GM18520 (cell line): Measurements from ENCODE around the gene CHCHD6.
"Not testable (repeated sequence)": the region's sequence is repeated elsewhere in the genome, so short reads cannot be mapped to it uniquely, and the experiment has no call there.

Experiments used
- ATAC-seq: cut with Tn5 transposase; IDR thresholded peaks from one replicate; pipeline ENCODE4 v1.9.1; 2021; ENCODE audit not compliant: unreplicated experiment

The CHCHD6 gene

GRCh38 chr3:126765187-126766069 is 61.4 kb downstream of the CHCHD6 start:
- ATAC-seq, result no peak

- no peak for ATAC-seq
These were observed 62.6 kb downstream of the CHCHD6 start for GRCh38 chr3:126766653-126767052.

GRCh38 chr3:126768903-126769302 is 64.9 kb downstream of the CHCHD6 start:
- ATAC-seq, result no peak

GRCh38 chr3:126770096-126770495 is 66.1 kb downstream of the CHCHD6 start:
- no peak for ATAC-seq

- no peak for ATAC-seq
These were observed 69.1 kb downstream of the CHCHD6 start for GRCh38 chr3:126773167-126773566.

GRCh38 chr3:126773783-126774182 is 69.7 kb downstream of the CHCHD6 start:
- ATAC-seq, result no peak

- no peak for ATAC-seq
These were observed 73.3 kb downstream of the CHCHD6 start for GRCh38 chr3:126777366-126777765.

- ATAC-seq, result no peak
These were observed 76.6 kb downstream of the CHCHD6 start for GRCh38 chr3:126780666-126781065.

GRCh38 chr3:126781406-126781805 is 77.4 kb downstream of the CHCHD6 start:
- no peak for ATAC-seq

- no peak for ATAC-seq
These were observed 78.0 kb downstream of the CHCHD6 start for GRCh38 chr3:126781889-126782491.

- no peak for ATAC-seq
These were observed 78.5 kb downstream of the CHCHD6 start for GRCh38 chr3:126782536-126782935.

GRCh38 chr3:126784254-126784653 is 80.2 kb downstream of the CHCHD6 start:
- ATAC-seq, result no peak

- not testable (repeated sequence) for ATAC-seq
These were observed 87.3 kb downstream of the CHCHD6 start for GRCh38 chr3:126791320-126791719.

GRCh38 chr3:126792998-126793397 is 89.0 kb downstream of the CHCHD6 start:
- ATAC-seq, result no peak

- ATAC-seq, result no peak
These were observed 93.5 kb downstream of the CHCHD6 start for GRCh38 chr3:126797563-126797962.

- ATAC-seq, result no peak
These were observed 94.5 kb downstream of the CHCHD6 start for GRCh38 chr3:126798521-126798920.

- no peak for ATAC-seq
These were observed 95.1 kb downstream of the CHCHD6 start for GRCh38 chr3:126799099-126799498.

GRCh38 chr3:126801312-126801711 is 97.3 kb downstream of the CHCHD6 start:
- ATAC-seq, result not testable (repeated sequence)

GRCh38 chr3:126807795-126808194 is 103.8 kb downstream of the CHCHD6 start:
- ATAC-seq, result no peak

- ATAC-seq, result no peak
These were observed 107.5 kb downstream of the CHCHD6 start for GRCh38 chr3:126811530-126811929.

- ATAC-seq, result no peak
These were observed 112.3 kb downstream of the CHCHD6 start for GRCh38 chr3:126816298-126816697.

- ATAC-seq, result no peak
These were observed 113.1 kb downstream of the CHCHD6 start for GRCh38 chr3:126816986-126817777.
